Iris pigment epithelial cell (primary cell): ENCODE measurements around the gene COL24A1.
A peak's percentile ranks its signal among the peaks of the same experiment; 100 is the strongest.

Experiments
- DNase-seq: peaks from one replicate; pipeline ENCODE4 v3.0.0-alpha.2; 2011; ENCODE audit warnings: low read depth

The COL24A1 gene

DNA sequence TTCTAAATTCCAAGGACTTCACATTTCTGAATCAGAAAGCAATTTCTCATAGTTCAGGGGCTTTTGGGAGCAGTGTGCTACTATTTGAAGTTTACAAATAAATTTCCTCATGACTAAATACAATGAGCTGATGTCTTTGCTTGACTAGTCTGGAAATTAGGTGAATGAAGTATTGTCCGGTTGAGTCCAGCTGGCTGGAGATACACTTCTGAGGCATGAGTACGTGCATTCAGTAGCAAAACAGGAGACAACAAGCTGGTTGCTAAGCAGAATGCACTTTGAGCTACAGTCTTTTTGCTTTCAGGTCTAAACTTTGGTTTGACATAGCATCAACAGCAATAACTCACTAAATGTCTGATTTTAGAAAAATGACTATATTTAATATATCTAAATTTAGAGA lies 475.5 kb downstream of the COL24A1 start:
- peak; percentile 74 for DNase-seq
